HepG2 (cell line): Measurements from ENCODE around the gene KRT17. TPM values are rescaled to one million over a fixed set of nuclear protein-coding genes. Genes with fewer than 3 reads are reported as not detected.
A peak's percentile ranks its signal among the peaks of the same experiment; 100 is the strongest.

Experiments used
- BHLHE40 ChIP-seq: IDR thresholded peaks from 2 replicates; pipeline ENCODE4 v1.6.1; 2011; ENCODE audit warnings: low read length, improper control_type of control experiment
- CHD2 ChIP-seq: IDR thresholded peaks from 2 replicates; pipeline ENCODE4 v1.6.1; 2011; ENCODE audit warnings: low read depth, low read length, improper control_type of control experiment
- DNMT3B ChIP-seq: conservative IDR thresholded peaks from 2 replicates; pipeline ENCODE4 v1.6.1; 2016; ENCODE audit warnings: missing biosample characterization, control low read depth
- FOSL2 ChIP-seq: sonication (generic); formaldehyde crosslinking; IDR thresholded peaks from 2 replicates; pipeline ENCODE4 v1.4.0; 2020; ENCODE audit warnings: missing genetic modification reagents
- FOXP1 ChIP-seq, 2 experiments: fragments of 450-650 bp in 1 of 2; IDR thresholded peaks; 2 replicates each; pipeline ENCODE4 v1.6.1; 2017 to 2018; ENCODE audit warnings: antibody characterized with exemption in 1 of 2
- GMEB1 ChIP-seq: sonication (generic); formaldehyde crosslinking; IDR thresholded peaks from 2 replicates; pipeline ENCODE4 v1.5.1; 2020; ENCODE audit warnings: missing genetic modification reagents, mild to moderate bottlenecking, borderline replicate concordance
- IRF2 ChIP-seq: IDR thresholded peaks from 2 replicates; pipeline ENCODE4 v1.6.1; 2018; ENCODE audit warnings: missing genetic modification reagents, missing compliant biosample characterization
- MAFG ChIP-seq: sonication (generic); formaldehyde crosslinking; IDR thresholded peaks from 2 replicates; pipeline ENCODE4 v1.5.1; 2020; ENCODE audit warnings: mild to moderate bottlenecking, missing genetic modification reagents
- NR3C1 ChIP-seq: sonication (generic); formaldehyde crosslinking; IDR thresholded peaks from 2 replicates; pipeline ENCODE4 v1.4.0; 2020; ENCODE audit warnings: missing genetic modification reagents
- POGK ChIP-seq: sonication (generic); formaldehyde crosslinking; conservative IDR thresholded peaks from 2 replicates; pipeline ENCODE4 v1.8.0; 2022; ENCODE audit warnings: mild to moderate bottlenecking, moderate library complexity, missing genetic modification reagents
- RBAK ChIP-seq: sonication (generic); formaldehyde crosslinking; IDR thresholded peaks from 2 replicates; pipeline ENCODE4 v1.5.1; 2020; ENCODE audit warnings: mild to moderate bottlenecking, missing genetic modification reagents
- TEAD3 ChIP-seq: optimal IDR thresholded peaks from 2 replicates; pipeline ENCODE3; 2016; ENCODE audit warnings: borderline replicate concordance
- TGIF2 ChIP-seq: IDR thresholded peaks from 2 replicates; pipeline ENCODE4 v1.6.1; 2016; ENCODE audit warnings: control low read depth, missing compliant biosample characterization
- ZFP90 ChIP-seq: sonication (generic); formaldehyde crosslinking; IDR thresholded peaks from 2 replicates; pipeline ENCODE4 v1.8.0; 2022; ENCODE audit warnings: missing genetic modification reagents, mild to moderate bottlenecking, inconsistent platforms, borderline replicate concordance
- ZGPAT ChIP-seq: IDR thresholded peaks from 2 replicates; pipeline ENCODE4 v1.6.1; 2016; ENCODE audit warnings: mild to moderate bottlenecking
- ZNF343 ChIP-seq: sonication (generic); formaldehyde crosslinking; IDR thresholded peaks from 2 replicates; pipeline ENCODE4 v1.4.0; 2020; ENCODE audit warnings: mild to moderate bottlenecking, missing genetic modification reagents
- ZNF567 ChIP-seq: sonication (generic); formaldehyde crosslinking; IDR thresholded peaks from 2 replicates; pipeline ENCODE4 v1.8.1; 2023; ENCODE audit warnings: mild to moderate bottlenecking, missing genetic modification reagents, borderline replicate concordance
- ZNF570 ChIP-seq: sonication (generic); formaldehyde crosslinking; IDR thresholded peaks from 2 replicates; pipeline ENCODE4 v1.4.0; 2020; ENCODE audit warnings: mild to moderate bottlenecking, missing genetic modification reagents, borderline replicate concordance
- polyA plus RNA-seq, 8 experiments: library from polyadenylated mRNA; depleted of rRNA in 3 of 8; stranded (reverse) in 7 of 8; unstranded in 1 of 8; fragments of >200 nt; fragmentation: Illumina TruSeq in 4 of 8; extraction: Trizol in 4 of 8; gene quantifications; 2 replicates each; pipeline versions ENCODE4 v1.2.1 to v1.2.3, GENCODE V29; 2011 to 2016; ENCODE audit warnings: low read depth in 4 of 8, missing spikeins in 1 of 8, mixed read lengths in 1 of 8; ENCODE audit not compliant: insufficient read depth in 1 of 8
- total RNA-seq, 5 experiments: library from RNA; depleted of rRNA; stranded (reverse); fragments of >200 nt; fragmentation: Illumina TruSeq; extraction: Trizol; gene quantifications; 2 replicates each; pipeline ENCODE4 v1.2.3, GENCODE V29; 2016; ENCODE audit warnings: low read depth in 1 of 5
- TF ChIP-seq, protein P1 (sequence below): sonication (generic); formaldehyde crosslinking; IDR thresholded peaks from 2 replicates; pipeline ENCODE4 v1.4.0; 2020; ENCODE audit warnings: missing genetic modification reagents, borderline replicate concordance
- TF ChIP-seq, protein P2 (sequence below): sonication (generic); formaldehyde crosslinking; IDR thresholded peaks from 2 replicates; pipeline ENCODE4 v1.5.1; 2020; ENCODE audit warnings: missing genetic modification reagents, mild to moderate bottlenecking, borderline replicate concordance

The KRT17 gene
- total and polyA plus RNA-seq, 2 of the 13 experiments (the other 11 are each of a cell fraction or from before 2014, with no cell fraction given): 0.38 to 0.82 TPM

DNA sequence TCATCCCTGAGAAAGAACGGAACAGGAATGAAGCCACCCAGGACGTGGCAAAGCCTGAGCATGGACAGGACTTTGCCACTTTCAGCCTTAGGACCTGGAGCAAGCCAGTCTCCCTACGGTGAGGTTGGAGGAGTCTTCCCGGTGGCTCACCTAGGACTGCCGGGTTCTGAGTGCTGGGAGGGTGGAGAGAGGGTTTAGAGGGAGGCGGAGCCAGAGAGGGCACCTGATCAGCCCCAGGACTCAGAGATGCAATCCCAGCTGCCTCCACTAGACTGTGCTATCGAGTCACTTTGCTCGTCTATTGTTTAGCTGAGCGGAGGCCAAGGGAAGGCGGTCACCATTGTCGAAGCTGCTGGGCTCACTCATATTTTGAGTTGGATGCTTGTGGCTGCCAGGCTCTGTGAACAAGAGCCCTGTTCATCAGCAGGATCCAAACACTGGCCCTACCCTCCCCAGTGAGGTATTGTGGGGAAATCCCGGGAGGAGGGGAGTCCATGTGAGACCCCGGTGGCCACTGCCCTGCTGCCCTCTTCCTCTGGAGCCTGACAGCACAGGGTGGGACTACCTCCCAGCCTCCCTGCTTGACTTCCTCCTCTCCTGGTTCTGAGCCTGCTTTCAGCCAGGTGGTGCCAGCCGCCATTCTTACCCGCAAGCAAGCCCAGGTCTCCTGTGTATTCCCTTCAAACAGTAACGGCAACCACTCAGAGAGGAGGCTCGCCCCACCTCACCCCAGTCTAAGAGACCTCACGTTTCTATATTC lies 44.7 kb downstream of the KRT17 start (continued):
- TF ChIP-seq ZGPAT (CRISPR knock-in tag): no peak
- TF ChIP-seq ZFP90 (CRISPR knock-in tag): no peak
- TF ChIP-seq, protein P1, sequence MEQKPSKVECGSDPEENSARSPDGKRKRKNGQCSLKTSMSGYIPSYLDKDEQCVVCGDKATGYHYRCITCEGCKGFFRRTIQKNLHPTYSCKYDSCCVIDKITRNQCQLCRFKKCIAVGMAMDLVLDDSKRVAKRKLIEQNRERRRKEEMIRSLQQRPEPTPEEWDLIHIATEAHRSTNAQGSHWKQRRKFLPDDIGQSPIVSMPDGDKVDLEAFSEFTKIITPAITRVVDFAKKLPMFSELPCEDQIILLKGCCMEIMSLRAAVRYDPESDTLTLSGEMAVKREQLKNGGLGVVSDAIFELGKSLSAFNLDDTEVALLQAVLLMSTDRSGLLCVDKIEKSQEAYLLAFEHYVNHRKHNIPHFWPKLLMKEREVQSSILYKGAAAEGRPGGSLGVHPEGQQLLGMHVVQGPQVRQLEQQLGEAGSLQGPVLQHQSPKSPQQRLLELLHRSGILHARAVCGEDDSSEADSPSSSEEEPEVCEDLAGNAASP (CRISPR knock-in tag): no peak
- TF ChIP-seq ZNF567: no peak
- TF ChIP-seq ZNF570 (CRISPR knock-in tag): no peak
- TF ChIP-seq TGIF2 (CRISPR knock-in tag): no peak
- TF ChIP-seq FOXP1 (IDR thresholded peaks at IDR 0.05): no peak
- TF ChIP-seq FOXP1 (CRISPR knock-in tag; IDR thresholded peaks at IDR 0.05): no peak
- TF ChIP-seq FOSL2: peak; percentile 17; the same call in 1 of the 2 replicates
- no peak for TF ChIP-seq MAFG (CRISPR knock-in tag)
- TF ChIP-seq TEAD3: peak; percentile 43
- TF ChIP-seq RBAK (CRISPR knock-in tag): no peak
- TF ChIP-seq POGK (CRISPR knock-in tag): no peak
- no peak for TF ChIP-seq DNMT3B (CRISPR knock-in tag)
- TF ChIP-seq BHLHE40: peak; percentile 29; the same call in 1 of the 2 replicates
- no peak for TF ChIP-seq ZNF343 (CRISPR knock-in tag)
- no peak for TF ChIP-seq CHD2
- TF ChIP-seq NR3C1 (CRISPR knock-in tag): no peak
- TF ChIP-seq, protein P2, sequence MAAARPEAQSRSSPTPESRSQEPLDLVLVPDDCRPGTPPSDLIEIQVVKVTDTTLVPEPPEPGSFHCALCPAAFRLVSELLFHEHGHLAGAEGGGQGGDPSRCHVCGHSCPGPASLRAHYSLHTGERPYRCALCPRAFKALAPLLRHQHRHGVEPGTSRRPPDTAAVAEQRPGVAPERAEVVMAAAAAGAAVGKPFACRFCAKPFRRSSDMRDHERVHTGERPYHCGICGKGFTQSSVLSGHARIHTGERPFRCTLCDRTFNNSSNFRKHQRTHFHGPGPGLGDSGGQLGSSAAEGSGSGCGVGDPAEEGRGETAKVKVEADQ (CRISPR knock-in tag): no peak
- TF ChIP-seq GMEB1: 0 out of 2 replicates have a peak, but pooled peaks have one; percentile 34
- TF ChIP-seq IRF2 (CRISPR knock-in tag): 0 out of 2 replicates have a peak, but pooled peaks have one; percentile 46
